ENCODE measurements around the gene EIF4ENIF1. TPM values are rescaled to one million over a fixed set of nuclear protein-coding genes. Genes with fewer than 3 reads are reported as not detected.

Gene EIF4ENIF1
- total RNA-seq, 2 donors from 2014 or later: 10.6 to 20.6 TPM

DNA sequence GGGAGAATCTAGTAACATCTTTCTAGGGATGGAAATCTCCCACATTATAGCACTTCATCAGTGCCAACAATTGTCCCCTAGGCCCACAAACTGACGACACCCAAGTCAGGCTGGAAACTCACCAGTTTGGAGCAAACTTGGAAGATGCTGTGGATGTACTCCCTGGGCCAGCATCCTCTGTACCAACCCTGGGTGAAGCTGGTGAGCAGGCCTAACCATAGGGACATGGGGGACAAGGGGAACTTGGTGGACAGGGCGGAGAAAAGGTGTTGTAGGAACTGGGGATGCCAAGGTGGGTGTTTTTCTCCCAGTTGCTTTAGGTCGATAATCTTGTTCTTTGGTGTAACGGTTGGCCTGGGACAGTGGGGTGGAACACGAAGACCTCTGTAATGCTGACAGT, 48.0 kb downstream of the EIF4ENIF1 start:
- no peaks in the 10 kb centered on the region for H3K4me1 ChIP-seq (ENCODE audit: control insufficient read depth in 1 of 2, low read depth in 2 of 2)
- H3K27ac ChIP-seq: no peak overlapping the region
- no peak for DNase-seq (ENCODE audit: low spot score)
- no peak overlapping the region for H3K4me3 ChIP-seq
- no peaks in the 10 kb centered on the region for H3K9me3 ChIP-seq
- H3K27me3 ChIP-seq (replicated peaks; ENCODE audit: insufficient read depth): no peaks in the 10 kb centered on the region
- no peak for ATAC-seq (ENCODE audit: insufficient number of reproducible peaks, low FRiP score, low read depth)
- TF ChIP-seq, protein P1, sequence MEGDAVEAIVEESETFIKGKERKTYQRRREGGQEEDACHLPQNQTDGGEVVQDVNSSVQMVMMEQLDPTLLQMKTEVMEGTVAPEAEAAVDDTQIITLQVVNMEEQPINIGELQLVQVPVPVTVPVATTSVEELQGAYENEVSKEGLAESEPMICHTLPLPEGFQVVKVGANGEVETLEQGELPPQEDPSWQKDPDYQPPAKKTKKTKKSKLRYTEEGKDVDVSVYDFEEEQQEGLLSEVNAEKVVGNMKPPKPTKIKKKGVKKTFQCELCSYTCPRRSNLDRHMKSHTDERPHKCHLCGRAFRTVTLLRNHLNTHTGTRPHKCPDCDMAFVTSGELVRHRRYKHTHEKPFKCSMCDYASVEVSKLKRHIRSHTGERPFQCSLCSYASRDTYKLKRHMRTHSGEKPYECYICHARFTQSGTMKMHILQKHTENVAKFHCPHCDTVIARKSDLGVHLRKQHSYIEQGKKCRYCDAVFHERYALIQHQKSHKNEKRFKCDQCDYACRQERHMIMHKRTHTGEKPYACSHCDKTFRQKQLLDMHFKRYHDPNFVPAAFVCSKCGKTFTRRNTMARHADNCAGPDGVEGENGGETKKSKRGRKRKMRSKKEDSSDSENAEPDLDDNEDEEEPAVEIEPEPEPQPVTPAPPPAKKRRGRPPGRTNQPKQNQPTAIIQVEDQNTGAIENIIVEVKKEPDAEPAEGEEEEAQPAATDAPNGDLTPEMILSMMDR (IDR thresholded peaks at IDR 0.05): no peak
- peaks cover 59% of the 10 kb centered on the region for H3K36me3 ChIP-seq

- Histone ChIP-seq H3K36me3 (peaks cover 65% of the 10 kb centered on the region), H3K4me3 (no peak overlapping the region), H3K27me3 (replicated peaks; ENCODE audit: insufficient read depth) (no peaks in the 10 kb centered on the region), H3K9me3 (no peaks in the 10 kb centered on the region), H3K4me1 (ENCODE audit: control insufficient read depth in 1 of 2, low read depth in 2 of 2) (no peaks in the 10 kb centered on the region), H3K27ac (no peak overlapping the region)
- TF ChIP-seq, protein P1 (IDR thresholded peaks at IDR 0.05): no peak
- DNase-seq (ENCODE audit: low spot score) (no peak), ATAC-seq (ENCODE audit: insufficient number of reproducible peaks, low FRiP score, low read depth) (no peak)
These were observed 49.0 kb downstream of the EIF4ENIF1 start for GRCh38 chr22:31440681-31441080.

DNA sequence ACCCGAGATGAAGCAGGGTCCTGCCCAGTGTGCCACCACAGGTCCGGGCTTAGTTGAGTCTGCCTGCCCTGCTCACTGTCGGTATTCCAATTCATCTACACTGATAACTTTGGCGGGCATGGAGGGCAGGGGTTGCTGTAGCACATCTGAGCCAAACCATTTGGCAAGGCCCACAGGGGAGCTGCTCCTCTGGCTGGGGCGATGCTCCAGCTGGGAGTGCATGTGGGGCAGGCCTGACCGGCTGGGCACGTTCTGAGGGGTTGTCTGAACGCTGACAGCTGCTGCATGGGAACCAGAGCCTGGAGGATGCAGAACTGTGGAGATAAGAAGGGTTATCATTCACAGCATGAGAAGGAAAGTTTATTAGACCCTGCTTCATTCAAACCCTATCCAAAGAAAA, 49.8 kb downstream of the EIF4ENIF1 start:
- no peaks in the 10 kb centered on the region for H3K9me3 ChIP-seq
- H3K4me3 ChIP-seq: no peak overlapping the region
- no peaks in the 10 kb centered on the region for H3K27me3 ChIP-seq (replicated peaks; ENCODE audit: insufficient read depth)
- peaks cover 74% of the 10 kb centered on the region for H3K36me3 ChIP-seq
- H3K27ac ChIP-seq: no peak overlapping the region
- TF ChIP-seq, protein P1 (IDR thresholded peaks at IDR 0.05): no peak
- no peaks in the 10 kb centered on the region for H3K4me1 ChIP-seq (ENCODE audit: control insufficient read depth in 1 of 2, low read depth in 2 of 2)
- no peak for DNase-seq (ENCODE audit: low spot score)
- ATAC-seq (ENCODE audit: insufficient number of reproducible peaks, low FRiP score, low read depth): no peak

DNA sequence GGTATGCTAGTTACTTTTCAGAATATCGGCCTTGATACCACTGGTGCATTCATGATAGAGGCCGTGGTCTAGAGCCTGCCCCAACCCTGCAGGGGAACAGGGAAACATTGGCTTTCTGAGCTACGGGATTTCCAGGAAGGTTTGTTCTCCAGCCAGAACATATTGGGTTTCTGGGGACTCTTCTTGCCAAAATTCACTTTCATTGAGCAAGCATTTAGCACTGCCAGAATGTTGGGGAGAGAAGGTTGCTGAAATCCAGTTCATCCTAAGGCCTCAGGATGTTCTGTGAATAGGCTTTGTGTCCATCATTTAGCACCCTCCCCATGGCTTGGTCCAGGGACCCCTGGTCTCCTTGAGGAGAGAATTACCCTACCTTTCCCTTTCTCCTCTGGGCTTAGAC, 53.5 kb downstream of the EIF4ENIF1 start:
- H3K27me3 ChIP-seq (replicated peaks; ENCODE audit: insufficient read depth): no peaks in the 10 kb centered on the region
- H3K36me3 ChIP-seq: peaks cover 77% of the 10 kb centered on the region
- no peaks in the 10 kb centered on the region for H3K4me1 ChIP-seq (ENCODE audit: control insufficient read depth in 1 of 2, low read depth in 2 of 2)
- TF ChIP-seq, protein P1 (IDR thresholded peaks at IDR 0.05): no peak
- no peak for ATAC-seq (ENCODE audit: insufficient number of reproducible peaks, low FRiP score, low read depth)
- no peak overlapping the region for H3K27ac ChIP-seq
- no peak overlapping the region for H3K4me3 ChIP-seq
- no peaks in the 10 kb centered on the region for H3K9me3 ChIP-seq
- DNase-seq (ENCODE audit: low spot score): no peak

- DNase-seq (ENCODE audit: low spot score): no peak
- TF ChIP-seq, protein P1 (IDR thresholded peaks at IDR 0.05): no peak
- ATAC-seq (ENCODE audit: insufficient number of reproducible peaks, low FRiP score, low read depth): no peak
- Histone ChIP-seq H3K4me1 (ENCODE audit: control insufficient read depth in 1 of 2, low read depth in 2 of 2) (no peaks in the 10 kb centered on the region), H3K27me3 (replicated peaks; ENCODE audit: insufficient read depth) (no peaks in the 10 kb centered on the region), H3K27ac (no peak overlapping the region), H3K9me3 (no peaks in the 10 kb centered on the region), H3K4me3 (no peak overlapping the region), H3K36me3 (peaks cover 67% of the 10 kb centered on the region)
These were observed 57.7 kb downstream of the EIF4ENIF1 start for GRCh38 chr22:31431950-31432349.
